GM18909 (cell line): ENCODE data around the gene POLE3.
"Not testable (repeated sequence)": the region's sequence is repeated elsewhere in the genome, so short reads cannot be mapped to it uniquely, and the experiment has no call there.

ENCODE experiments used
- ATAC-seq: cut with Tn5 transposase; IDR thresholded peaks from one replicate; pipeline ENCODE4 v1.9.1; 2021; ENCODE audit warnings: mild to moderate bottlenecking; ENCODE audit not compliant: unreplicated experiment, poor library complexity

Gene POLE3

DNA sequence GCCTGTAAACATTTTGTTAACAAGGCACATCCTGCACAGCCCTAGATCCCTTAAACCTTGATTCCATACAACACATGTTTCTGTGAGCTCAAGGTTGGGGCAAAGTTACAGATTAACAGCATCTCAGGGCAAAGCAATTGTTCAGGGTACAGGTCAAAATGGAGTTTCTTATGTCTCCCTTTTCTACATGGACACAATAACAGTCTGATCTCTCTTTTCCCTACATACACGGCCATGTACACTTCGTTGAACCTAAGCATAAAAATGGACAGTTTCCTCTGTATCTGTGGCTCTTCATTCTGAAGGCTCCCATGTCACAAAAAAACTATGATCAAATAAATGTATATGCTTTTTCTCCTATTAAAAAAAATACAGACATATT is 30.7 kb downstream of the POLE3 start:
- not testable (repeated sequence) for ATAC-seq

- ATAC-seq, result not testable (repeated sequence)
These were observed 31.2 kb downstream of the POLE3 start for GRCh38 chr9:113379094-113379828.

- ATAC-seq, result peak; percentile 87
These were observed 33.6 kb downstream of the POLE3 start, which contains the start of gene HDHD3 for GRCh38 chr9:113376634-113377567. HDHD3 (minus strand) TSS chr9:113376986; CDS start chr9:113374354, 2,632 bp downstream.

- ATAC-seq, result no peak
These were observed 35.1 kb downstream of the POLE3 start for GRCh38 chr9:113375057-113376023.

- no peak for ATAC-seq
These were observed 36.6 kb downstream of the POLE3 start for GRCh38 chr9:113373676-113374392.

- no peak for ATAC-seq
These were observed 37.2 kb downstream of the POLE3 start for GRCh38 chr9:113373256-113373655.

GRCh38 chr9:113372059-113372458 is 38.4 kb downstream of the POLE3 start:
- no peak for ATAC-seq

DNA sequence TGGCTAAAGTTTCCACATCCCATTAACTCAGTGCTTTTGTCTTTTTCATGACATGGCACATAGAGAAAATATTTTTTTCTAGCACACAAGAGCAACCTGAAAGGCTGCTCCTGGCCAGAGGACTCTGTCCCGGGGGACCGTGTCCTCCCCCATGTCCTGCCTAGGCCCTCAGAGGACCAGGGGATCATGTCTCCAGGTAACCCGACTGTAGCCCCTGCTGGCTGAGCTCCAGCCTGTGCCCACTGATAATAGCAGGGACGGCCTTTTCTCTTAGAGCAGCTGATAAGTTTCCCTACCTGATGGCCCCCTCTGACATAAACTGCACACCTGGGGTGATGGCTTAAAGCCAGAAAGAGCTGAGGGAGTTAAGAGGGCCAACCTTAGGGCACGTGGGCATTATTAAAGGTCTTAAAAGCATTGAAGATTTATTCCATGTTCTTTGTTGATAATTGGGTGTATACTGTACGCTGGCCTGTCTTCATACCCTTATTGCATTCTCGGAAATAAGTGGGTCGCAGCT is 39.6 kb downstream of the POLE3 start:
- ATAC-seq, result no peak

- no peak for ATAC-seq
These were observed 40.7 kb downstream of the POLE3 start for GRCh38 chr9:113369855-113370140.

DNA sequence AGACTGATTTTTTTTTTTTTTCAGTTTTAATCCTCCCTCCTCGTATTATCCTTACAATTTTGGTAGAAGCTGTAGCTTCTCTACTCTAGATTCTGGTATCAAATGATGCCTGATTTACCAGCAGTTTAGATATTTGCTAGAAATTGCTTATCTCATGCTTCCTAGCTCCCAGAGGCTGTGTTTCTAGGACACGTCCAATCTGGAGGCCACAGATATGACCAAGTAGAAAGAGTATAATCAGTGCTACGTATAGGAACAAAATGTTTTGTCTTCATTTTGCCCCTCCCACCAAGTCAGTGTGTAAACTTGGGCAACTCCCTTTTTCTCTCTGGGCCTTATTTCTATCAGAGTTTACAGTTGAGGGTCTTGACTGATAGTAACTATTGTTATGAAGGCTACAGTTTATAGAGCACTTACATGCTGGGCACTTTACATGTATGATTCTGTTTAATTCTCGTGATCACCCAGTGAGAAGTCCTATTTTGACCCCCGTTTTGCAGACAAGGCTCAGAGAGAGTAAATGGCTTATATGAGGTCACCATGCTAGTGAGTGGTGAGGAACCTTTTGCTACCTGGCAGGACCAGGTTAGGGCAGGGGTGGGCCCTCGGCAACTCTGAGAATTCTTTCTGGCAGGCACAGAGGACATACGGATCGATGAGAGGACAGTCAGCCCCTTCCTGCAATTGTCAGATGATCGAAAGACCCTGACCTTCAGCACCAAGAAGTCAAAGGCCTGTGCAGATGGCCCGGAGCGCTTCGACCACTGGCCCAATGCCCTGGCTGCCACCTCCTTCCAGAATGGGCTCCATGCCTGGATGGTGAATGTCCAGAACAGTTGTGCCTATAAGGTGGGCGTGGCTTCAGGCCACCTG is 41.3 kb downstream of the POLE3 start:
- ATAC-seq, result no peak

DNA sequence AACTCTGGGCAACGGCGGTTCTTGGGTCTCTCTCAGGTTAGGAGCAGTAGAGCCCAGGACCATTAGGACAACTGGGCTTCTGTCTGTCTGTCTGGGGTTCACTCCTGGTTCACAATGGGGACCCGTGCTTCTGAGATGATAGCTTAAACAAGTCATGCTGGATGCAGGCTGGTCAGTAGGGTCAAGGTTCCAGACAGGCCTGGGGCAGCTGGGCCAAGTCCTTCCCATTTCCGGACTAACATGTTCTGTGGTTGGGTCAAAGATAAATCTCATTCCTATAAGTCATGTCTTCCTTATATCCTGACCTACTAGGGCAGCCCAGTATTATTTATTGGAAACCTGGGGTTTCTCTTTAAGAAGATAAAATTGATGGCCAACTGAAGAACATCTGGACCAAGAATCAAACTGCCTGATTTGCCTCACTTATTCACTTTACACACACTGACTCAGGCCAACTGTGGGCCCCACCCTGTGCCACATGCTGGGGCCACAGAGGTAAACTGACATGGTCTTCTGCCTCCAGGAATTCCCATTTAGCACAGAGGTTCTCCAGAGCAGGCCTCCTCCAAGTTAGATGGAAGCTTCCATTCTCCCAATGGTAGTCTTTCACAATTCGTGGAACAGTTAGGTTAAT is 42.0 kb downstream of the POLE3 start:
- ATAC-seq, result no peak

- ATAC-seq, result not testable (repeated sequence)
These were observed 44.8 kb downstream of the POLE3 start for GRCh38 chr9:113365652-113366051.

DNA sequence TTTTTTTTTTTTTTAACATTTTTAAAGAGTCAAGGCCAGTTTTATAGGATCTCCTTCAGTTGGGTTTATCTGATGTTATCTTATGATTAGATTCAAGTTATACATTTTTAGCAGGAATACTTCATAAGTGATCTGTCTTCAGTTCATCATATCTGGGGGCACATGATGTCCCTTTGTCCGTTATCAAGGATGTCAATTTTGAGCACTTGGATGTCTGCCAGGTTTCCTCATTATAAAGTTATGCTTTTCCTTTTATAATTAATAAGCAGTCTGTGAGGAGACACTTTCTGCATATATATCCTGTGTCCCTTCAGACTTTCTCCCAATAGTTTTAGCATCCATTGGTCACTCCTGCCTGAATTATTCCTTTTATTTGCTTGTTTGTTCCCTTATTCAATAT is 45.5 kb downstream of the POLE3 start:
- no peak for ATAC-seq

DNA sequence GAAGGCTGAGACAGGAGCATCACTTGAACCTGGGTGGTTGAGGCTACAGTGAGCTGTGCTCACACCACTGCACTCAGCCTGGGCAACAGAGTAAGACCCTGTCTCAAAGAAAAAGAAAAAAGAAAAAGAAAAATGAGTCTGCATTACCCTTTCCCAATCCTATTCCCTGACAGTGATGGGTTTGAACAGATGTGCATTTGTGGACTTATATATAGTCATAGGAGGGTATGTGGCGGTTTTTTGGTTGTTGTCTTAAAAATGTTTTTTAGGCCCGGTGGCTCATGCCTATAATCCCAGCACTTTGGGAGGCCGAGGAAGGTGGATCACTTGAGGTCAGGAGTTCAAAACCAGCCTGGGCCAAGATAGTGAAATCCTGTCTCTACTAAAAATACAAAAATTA is 47.1 kb downstream of the POLE3 start:
- ATAC-seq, result no peak

DNA sequence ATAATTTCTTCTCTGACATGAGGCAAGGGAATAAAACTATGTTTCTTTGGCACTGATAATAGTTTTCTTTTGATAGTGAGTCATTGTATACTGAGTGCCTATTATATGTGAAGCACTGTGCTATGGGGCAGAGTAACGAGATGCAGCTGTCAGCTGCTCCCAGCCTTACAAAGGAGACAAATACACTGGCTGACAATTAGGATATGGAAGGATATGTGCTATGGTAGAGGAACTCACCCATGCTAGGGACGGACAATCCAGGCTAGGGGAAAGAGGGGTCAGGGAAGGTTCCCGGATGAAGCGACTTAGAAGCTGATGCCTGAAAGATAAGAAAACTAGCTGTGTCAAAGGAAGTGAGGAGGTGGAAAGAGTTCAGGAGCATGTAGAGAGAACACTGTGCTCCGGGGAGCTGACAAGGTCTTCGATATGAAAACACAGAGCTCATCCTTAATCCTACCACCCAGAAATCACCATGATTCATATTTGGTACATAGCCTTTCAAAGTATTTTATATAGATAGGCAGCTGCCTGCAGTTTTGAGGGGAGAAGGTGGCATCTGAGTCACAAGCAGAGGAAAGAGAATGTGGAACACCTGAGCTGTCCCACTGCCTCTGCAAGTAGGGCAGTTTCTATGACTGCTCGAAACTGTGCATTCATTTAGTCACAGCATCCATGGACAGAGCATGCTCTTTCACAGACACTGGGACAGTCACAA is 49.0 kb downstream of the POLE3 start:
- no peak for ATAC-seq

DNA sequence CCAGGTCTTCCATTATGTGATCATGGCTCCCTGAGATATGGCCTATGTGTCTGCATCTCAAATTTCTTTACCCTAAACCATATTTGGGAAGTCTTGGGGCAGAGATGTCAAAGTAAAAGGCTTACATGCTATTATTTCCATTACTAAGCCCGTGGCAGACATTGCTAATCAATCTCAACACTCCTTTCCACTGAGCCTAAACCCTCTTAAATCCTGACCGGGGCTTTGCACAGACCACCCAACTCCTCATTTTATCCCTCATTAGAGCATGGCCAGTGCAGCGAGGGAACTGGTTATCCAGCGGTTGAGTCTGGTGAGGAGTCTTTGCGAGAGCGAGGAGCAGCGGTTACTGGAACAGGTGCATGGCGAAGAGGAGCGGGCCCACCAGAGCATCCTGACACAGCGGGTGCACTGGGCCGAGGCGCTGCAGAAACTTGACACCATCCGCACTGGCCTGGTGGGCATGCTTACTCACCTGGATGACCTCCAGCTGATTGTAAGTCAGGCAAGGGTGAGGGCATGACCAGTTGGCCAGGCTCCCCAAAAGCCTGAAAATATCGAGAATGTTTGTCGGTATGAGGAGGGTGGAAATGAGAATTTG is 50.1 kb downstream of the POLE3 start:
- no peak for ATAC-seq

DNA sequence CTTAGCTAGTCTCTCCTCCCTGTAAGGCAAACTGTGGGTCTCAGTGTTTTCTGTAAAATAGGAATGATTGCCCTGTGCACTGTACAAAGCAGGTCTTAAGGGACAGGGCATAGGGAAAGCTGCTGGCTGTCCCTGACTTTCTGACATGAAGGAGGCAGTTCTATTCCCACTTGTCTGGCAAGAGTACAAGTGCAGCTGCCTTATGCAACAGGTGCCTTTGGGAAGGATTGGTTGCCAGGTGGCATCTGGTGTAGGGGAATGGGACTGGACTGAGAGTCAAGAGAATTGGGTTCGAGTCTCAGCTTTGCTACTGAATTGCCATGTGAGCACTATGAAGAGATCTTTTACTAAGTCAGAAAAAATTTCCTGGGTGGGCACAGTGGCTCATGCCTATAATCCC is 51.1 kb downstream of the POLE3 start:
- ATAC-seq, result no peak
